CD4-positive, alpha-beta T cell treated with Interleukin-6 at 100 ng/mL for 8 hours (primary cell): ENCODE data around the gene CFAP61.

ENCODE experiments used
- DNase-seq: peaks from one replicate; pipeline ENCODE4 v3.0.0-alpha.2; 2020; ENCODE audit warnings: mixed read lengths, low spot score

CFAP61 gene

GRCh38 chr20:20173254-20173653, 120.9 kb downstream of the CFAP61 start:
- DNase-seq, result no peak

GRCh38 chr20:20174089-20174835, 121.9 kb downstream of the CFAP61 start:
- no peak for DNase-seq

GRCh38 chr20:20181322-20181721, 129.0 kb downstream of the CFAP61 start:
- no peak for DNase-seq

- DNase-seq, result no peak
Measured at GRCh38 chr20:20184149-20184548, 131.8 kb downstream of the CFAP61 start.

- DNase-seq, result no peak
Measured at GRCh38 chr20:20184706-20185105, 132.4 kb downstream of the CFAP61 start.

GRCh38 chr20:20188647-20189046, 136.3 kb downstream of the CFAP61 start:
- no peak for DNase-seq

GRCh38 chr20:20192366-20192765, 140.0 kb downstream of the CFAP61 start:
- DNase-seq, result no peak

- no peak for DNase-seq
Measured at GRCh38 chr20:20195021-20195705, 142.8 kb downstream of the CFAP61 start.

GRCh38 chr20:20196610-20197009, 144.3 kb downstream of the CFAP61 start:
- DNase-seq, result no peak

GRCh38 chr20:20198011-20198410, 145.7 kb downstream of the CFAP61 start:
- no peak for DNase-seq

GRCh38 chr20:20199361-20200160, 147.2 kb downstream of the CFAP61 start:
- no peak for DNase-seq

- DNase-seq, result no peak
Measured at GRCh38 chr20:20201124-20201523, 148.8 kb downstream of the CFAP61 start.

- DNase-seq, result no peak
Measured at GRCh38 chr20:20201639-20202038, 149.3 kb downstream of the CFAP61 start.

- DNase-seq, result no peak
Measured at GRCh38 chr20:20202768-20203167, 150.4 kb downstream of the CFAP61 start.

- DNase-seq, result no peak
Measured at GRCh38 chr20:20203784-20204183, 151.5 kb downstream of the CFAP61 start.

GRCh38 chr20:20204256-20204655, 151.9 kb downstream of the CFAP61 start:
- no peak for DNase-seq

- no peak for DNase-seq
Measured at GRCh38 chr20:20205141-20205861, 153.0 kb downstream of the CFAP61 start.

GRCh38 chr20:20205862-20206236, 153.5 kb downstream of the CFAP61 start:
- DNase-seq, result no peak

GRCh38 chr20:20206788-20207187, 154.5 kb downstream of the CFAP61 start:
- no peak for DNase-seq

- no peak for DNase-seq
Measured at GRCh38 chr20:20207291-20207690, 155.0 kb downstream of the CFAP61 start.

- no peak for DNase-seq
Measured at GRCh38 chr20:20207872-20208271, 155.5 kb downstream of the CFAP61 start.

GRCh38 chr20:20209684-20210083, 157.4 kb downstream of the CFAP61 start:
- no peak for DNase-seq
